Activated T-helper 1 cell treated with anti-CD3 and anti-CD28 coated beads, Interleukin-2, amount 50 U/mL, for 16 hours (primary cell): Measurements from ENCODE around the gene ZNF557.

Experiments used
- DNase-seq, 2 donors: peaks; one replicate each; pipeline ENCODE4 v3.0.0-alpha.2; 2020; ENCODE audit warnings: low read depth in 1 of 2, low spot score in 1 of 2

Gene ZNF557

GRCh38 chr19:7074705-7075282 lies 5.3 kb downstream of the ZNF557 start:
- no peak for DNase-seq

- DNase-seq, result no peak
These were observed 6.6 kb downstream of the ZNF557 start for GRCh38 chr19:7076151-7076550.

- DNase-seq, result no peak
These were observed 8.5 kb downstream of the ZNF557 start for GRCh38 chr19:7078008-7078407.

GRCh38 chr19:7083076-7083956 lies 13.8 kb downstream of the ZNF557 start:
- no peak for DNase-seq

- DNase-seq, result no peak
These were observed 19.5 kb downstream of the ZNF557 start for GRCh38 chr19:7088999-7089398.

GRCh38 chr19:7098096-7098495 lies 28.6 kb downstream of the ZNF557 start:
- DNase-seq, result no peak

- peak; percentile 78 to 80 for DNase-seq
These were observed 29.4 kb downstream of the ZNF557 start for GRCh38 chr19:7098701-7099596.

GRCh38 chr19:7099597-7099921 lies 30.1 kb downstream of the ZNF557 start:
- peak in 1 of 2 donors; percentile 30 for DNase-seq

- no peak for DNase-seq
These were observed 32.2 kb downstream of the ZNF557 start for GRCh38 chr19:7101498-7102253.

GRCh38 chr19:7104747-7105447 lies 35.4 kb downstream of the ZNF557 start:
- no peak for DNase-seq

GRCh38 chr19:7106711-7107657 lies 37.5 kb downstream of the ZNF557 start:
- DNase-seq, result no peak

- no peak for DNase-seq
These were observed 40.3 kb downstream of the ZNF557 start for GRCh38 chr19:7109678-7110289.

- no peak for DNase-seq
These were observed 43.2 kb downstream of the ZNF557 start for GRCh38 chr19:7112675-7113074.

- DNase-seq, result no peak
These were observed 43.7 kb downstream of the ZNF557 start for GRCh38 chr19:7113233-7113632.

- DNase-seq, result no peak
These were observed 46.2 kb downstream of the ZNF557 start for GRCh38 chr19:7115721-7116120.

GRCh38 chr19:7117248-7117647 lies 47.7 kb downstream of the ZNF557 start:
- DNase-seq, result no peak

GRCh38 chr19:7119582-7119981 lies 50.1 kb downstream of the ZNF557 start:
- DNase-seq, result no peak

GRCh38 chr19:7120499-7120898 lies 51.0 kb downstream of the ZNF557 start:
- no peak for DNase-seq

- no peak for DNase-seq
These were observed 53.2 kb downstream of the ZNF557 start for GRCh38 chr19:7122701-7123100.
